Endodermal cell (in vitro differentiated cells): Measurements from ENCODE around the gene TARP.

Source experiments
- DNase-seq: peaks from one replicate; pipeline ENCODE4 v3.0.0-alpha.2; 2017
- H3K27ac ChIP-seq: 2 replicates; pipeline ENCODE4 v1.5.1; 2013; ENCODE audit warnings: mild to moderate bottlenecking, low read depth, low read length, moderate library complexity
- H3K27me3 ChIP-seq: 2 replicates; pipeline ENCODE4 v1.6.1; 2013; ENCODE audit warnings: mild to moderate bottlenecking, low read length, moderate library complexity; ENCODE audit not compliant: insufficient read depth, control insufficient read depth, poor library complexity, severe bottlenecking
- H3K36me3 ChIP-seq: 2 replicates; pipeline ENCODE4 v1.7.0; 2013; ENCODE audit warnings: mild to moderate bottlenecking, low read length, moderate library complexity; ENCODE audit not compliant: control insufficient read depth, insufficient read depth
- H3K4me1 ChIP-seq: one replicate; pipeline ENCODE4 v1.7.0; 2013; ENCODE audit warnings: low read length; ENCODE audit not compliant: control insufficient read depth, insufficient read depth
- H3K4me3 ChIP-seq: 2 replicates; pipeline ENCODE4 v1.5.1; 2013; ENCODE audit warnings: mild to moderate bottlenecking, low read length, moderate library complexity
- H3K9ac ChIP-seq: 2 replicates; pipeline ENCODE4 v1.6.1; 2013; ENCODE audit warnings: mild to moderate bottlenecking, low read length, moderate library complexity; ENCODE audit not compliant: poor library complexity, severe bottlenecking; ENCODE audit errors: extremely low read depth
- H3K9me3 ChIP-seq: 2 replicates; pipeline ENCODE4 v1.6.1; 2013; ENCODE audit warnings: mild to moderate bottlenecking, low read length, moderate library complexity; ENCODE audit not compliant: control insufficient read depth
- H3K27ac Mint-ChIP-seq: 2 replicates; pipeline ENCODE4 v1.8.0; 2020; ENCODE audit warnings: mixed read lengths
- H3K27me3 Mint-ChIP-seq: 2 replicates; pipeline ENCODE4 v1.8.0; 2021; ENCODE audit warnings: mild to moderate bottlenecking, mixed read lengths; ENCODE audit not compliant: insufficient read depth
- H3K36me3 Mint-ChIP-seq: 2 replicates; pipeline ENCODE4 v1.8.0; 2020; ENCODE audit warnings: low read depth, mixed read lengths
- H3K4me1 Mint-ChIP-seq: 2 replicates; pipeline ENCODE4 v1.8.0; 2020; ENCODE audit warnings: mixed read lengths
- H3K4me3 Mint-ChIP-seq: 2 replicates; pipeline ENCODE4 v1.8.0; 2020; ENCODE audit warnings: mild to moderate bottlenecking, moderate library complexity, mixed read lengths
- H3K9me3 Mint-ChIP-seq: 2 replicates; pipeline ENCODE4 v1.8.0; 2020; ENCODE audit warnings: mild to moderate bottlenecking, mixed read lengths
- CTCF ChIP-seq: fragments of 200-600 bp; sonication (generic); conservative IDR thresholded peaks from 2 replicates; pipeline ENCODE4 v1.5.0; 2021; ENCODE audit warnings: antibody characterized with exemption, mild to moderate bottlenecking
- WGBS, 2 experiments: methylation state at CpG; one replicate each; pipeline versions ENCODE4 v1.1.5 to v1.1.7; 2013; ENCODE audit warnings: missing lambda C conversion rate in 2 of 2, mixed read lengths in 1 of 2; ENCODE audit not compliant: insufficient coverage in 1 of 2, insufficient read length in 1 of 2; 5-methylcytosine and 5-hydroxymethylcytosine counted together

Gene TARP

GRCh38 chr7:38312821-38313220 lies 39.4 kb upstream of the TARP start:
- DNase-seq = no peak
- H3K27ac Mint-ChIP-seq = no peak overlapping the region

GRCh38 chr7:38311329-38311937 lies 38.0 kb upstream of the TARP start:
- no peak for DNase-seq
- WGBS, 2 experiments = 96 to 97% methylated on average over 13 to 38 of the region's 38 CpGs

More at GRCh38 chr7:38312821-38313220, 39.4 kb upstream of the TARP start:
- H3K4me1 Mint-ChIP-seq = peaks cover 4% of the 10 kb centered on the region
- Histone ChIP-seq H3K4me3 (no peak overlapping the region), H3K36me3 (no peaks in the 10 kb centered on the region), H3K27me3 (peaks cover 32% of the 10 kb centered on the region), H3K9ac (no peak overlapping the region), H3K27ac (no peak overlapping the region), H3K4me1 (no peaks in the 10 kb centered on the region), H3K9me3 (no peaks in the 10 kb centered on the region)
- H3K4me3 Mint-ChIP-seq = no peak overlapping the region
- peaks cover 1% of the 10 kb centered on the region for H3K27me3 Mint-ChIP-seq
- 88% methylated on average over 2 of the region's 2 CpGs; no CpG with 5 or more reads in 1 of the 2 experiments for WGBS, 2 experiments
- H3K9me3 Mint-ChIP-seq = no peaks in the 10 kb centered on the region
- no peak for TF ChIP-seq CTCF
- H3K36me3 Mint-ChIP-seq = no peaks in the 10 kb centered on the region

DNA sequence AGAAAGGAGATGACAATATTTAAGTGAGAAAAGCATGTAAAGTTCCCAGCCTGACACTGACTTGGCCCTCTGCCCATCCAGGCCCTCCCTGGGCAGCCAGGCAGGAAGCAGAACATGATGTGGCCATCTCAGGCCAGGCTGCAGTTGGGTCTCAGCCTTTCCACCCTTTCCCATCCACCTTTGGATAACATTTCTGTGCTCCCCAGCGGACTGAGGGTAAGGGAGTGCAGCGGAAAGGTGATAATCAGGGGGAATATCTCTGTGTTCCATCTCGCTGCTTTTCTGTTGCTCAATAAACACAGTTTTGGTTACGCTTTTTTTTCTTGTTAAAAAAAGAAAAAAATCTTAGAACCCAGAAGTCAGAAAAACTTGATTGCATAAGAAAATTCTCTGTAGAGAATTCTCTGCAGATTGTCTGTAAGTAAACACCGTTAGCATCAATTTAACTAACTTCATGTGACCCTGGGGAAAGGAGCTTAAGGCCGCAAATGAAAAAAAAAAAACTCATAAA lies 37.2 kb upstream of the TARP start:
- no peaks in the 10 kb centered on the region for H3K4me1 ChIP-seq
- H3K27me3 ChIP-seq = peaks cover 46% of the 10 kb centered on the region
- H3K9ac ChIP-seq = no peak overlapping the region
- no peak overlapping the region for H3K4me3 ChIP-seq
- no peaks in the 10 kb centered on the region for H3K9me3 ChIP-seq
- no peak for TF ChIP-seq CTCF
- Mint-ChIP-seq H3K9me3 (no peaks in the 10 kb centered on the region), H3K4me3 (no peak overlapping the region), H3K27ac (no peak overlapping the region), H3K27me3 (no peaks in the 10 kb centered on the region), H3K36me3 (no peaks in the 10 kb centered on the region), H3K4me1 (no peaks in the 10 kb centered on the region)
- H3K36me3 ChIP-seq = no peaks in the 10 kb centered on the region
- no peak overlapping the region for H3K27ac ChIP-seq
- 81 to 83% methylated on average over 4 to 6 of the region's 6 CpGs for WGBS, 2 experiments
- no peak for DNase-seq

More at GRCh38 chr7:38311329-38311937, 38.0 kb upstream of the TARP start:
- no peaks in the 10 kb centered on the region for H3K36me3 ChIP-seq
- Mint-ChIP-seq H3K9me3 (no peaks in the 10 kb centered on the region), H3K27me3 (no peaks in the 10 kb centered on the region), H3K27ac (no peak overlapping the region), H3K4me1 (no peaks in the 10 kb centered on the region), H3K36me3 (no peaks in the 10 kb centered on the region), H3K4me3 (no peak overlapping the region)
- H3K27ac ChIP-seq = no peak overlapping the region
- no peak overlapping the region for H3K4me3 ChIP-seq
- no peaks in the 10 kb centered on the region for H3K9me3 ChIP-seq
- no peak for TF ChIP-seq CTCF
- no peaks in the 10 kb centered on the region for H3K4me1 ChIP-seq
- H3K27me3 ChIP-seq = peaks cover 43% of the 10 kb centered on the region
- H3K9ac ChIP-seq = no peak overlapping the region
